Prostate gland (tissue), 2 donors: ENCODE data around the gene FOXO1. TPM values are rescaled to one million over a fixed set of nuclear protein-coding genes. Genes with fewer than 3 reads are reported as not detected.

Experiments used
- DNase-seq: peaks from one replicate; pipeline ENCODE4 v3.0.0-alpha.2; 2019; ENCODE audit warnings: low spot score
- H3K27ac ChIP-seq, 2 donors: fragments of 200-600 bp; sonication (generic); 2 replicates each; pipeline ENCODE4 v1.5.1; 2017 to 2019
- H3K27me3 ChIP-seq: fragments of 200-600 bp; sonication (generic); replicated peaks from 2 replicates; pipeline ENCODE4 v1.5.1; 2019; ENCODE audit not compliant: insufficient read depth
- H3K36me3 ChIP-seq, 2 donors: fragments of 200-600 bp; sonication (generic); 1 replicate in 1 of 2; 2 replicates in 1 of 2; pipeline versions ENCODE4 v1.5.1 to v1.8.1; 2017 to 2019
- H3K4me1 ChIP-seq: fragments of 200-600 bp; sonication (generic); replicated peaks from 2 replicates; pipeline ENCODE4 v1.5.1; 2019
- H3K4me3 ChIP-seq, 2 donors: fragments of 200-600 bp; sonication (generic); 2 replicates each; pipeline ENCODE4 v1.5.1; 2017 to 2019
- H3K9me3 ChIP-seq: fragments of 200-600 bp; sonication (generic); 2 replicates; pipeline ENCODE4 v1.5.1; 2017
- POLR2A ChIP-seq: fragments of 450-650 bp; IDR thresholded peaks from one replicate; pipeline ENCODE4 v1.6.1; 2016; ENCODE audit warnings: antibody characterized with exemption, mild to moderate bottlenecking
- POLR2AphosphoS5 ChIP-seq: sonication (generic); formaldehyde crosslinking; IDR thresholded peaks from one replicate; pipeline ENCODE4 v1.6.1; 2017; ENCODE audit warnings: antibody characterized with exemption
- WGBS: methylation state at CpG from one replicate; pipeline ENCODE4 v1.1.5; 2018; 5-methylcytosine and 5-hydroxymethylcytosine counted together
- intact Hi-C: fragments of 100-400 bp; cut with DNase I; formaldehyde crosslinking; loops from one replicate; pipeline ENCODE4 v1.14.2; 2022
- total RNA-seq, 2 donors: library from RNA; depleted of rRNA; stranded (reverse); fragments of >200 nt; gene quantifications; one replicate each; pipeline ENCODE4 v1.1.0, GENCODE V29; 2016
- TF ChIP-seq, protein P1 (sequence below), 4 experiments: fragments of 200-600 bp in 2 of 4; fragments of 450-650 bp in 2 of 4; sonication (generic) in 2 of 4; IDR thresholded peaks; 1 replicate in 3 of 4; 2 replicates in 1 of 4; pipeline ENCODE4 v1.5.1; 2016 to 2019; ENCODE audit warnings: antibody characterized with exemption in 4 of 4, mild to moderate bottlenecking in 2 of 4, moderate library complexity in 2 of 4

The FOXO1 gene
- total RNA-seq, 2 donors from 2014 or later, result 23.5 to 46.1 TPM

DNA sequence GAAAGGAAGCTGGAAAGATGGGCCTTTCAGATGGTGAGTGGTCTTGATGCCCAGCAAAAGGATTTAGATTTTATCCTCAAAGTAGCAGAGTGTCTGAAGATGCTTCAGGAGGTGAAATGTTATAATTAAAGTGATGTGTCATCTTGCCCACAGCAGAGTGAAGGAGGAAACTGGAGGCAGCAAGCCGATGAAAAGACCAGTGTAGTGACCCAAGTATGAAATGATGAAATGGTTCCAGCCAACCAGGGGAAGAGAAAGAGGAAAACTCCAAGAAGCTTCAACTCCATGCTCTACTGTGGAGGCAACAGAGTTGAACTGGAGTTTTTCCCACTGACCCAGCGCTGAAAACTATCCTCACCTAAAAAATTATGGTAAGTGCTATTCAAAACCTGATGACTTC is 66.7 kb downstream of the FOXO1 start:
- no peak overlapping the region for H3K27ac ChIP-seq
- no peak overlapping the region for H3K4me3 ChIP-seq
- 58% methylated on average over 2 of the region's 2 CpGs for WGBS
- no peak for DNase-seq
- H3K4me1 ChIP-seq, result no peaks in the 10 kb centered on the region
- TF ChIP-seq, protein P1, sequence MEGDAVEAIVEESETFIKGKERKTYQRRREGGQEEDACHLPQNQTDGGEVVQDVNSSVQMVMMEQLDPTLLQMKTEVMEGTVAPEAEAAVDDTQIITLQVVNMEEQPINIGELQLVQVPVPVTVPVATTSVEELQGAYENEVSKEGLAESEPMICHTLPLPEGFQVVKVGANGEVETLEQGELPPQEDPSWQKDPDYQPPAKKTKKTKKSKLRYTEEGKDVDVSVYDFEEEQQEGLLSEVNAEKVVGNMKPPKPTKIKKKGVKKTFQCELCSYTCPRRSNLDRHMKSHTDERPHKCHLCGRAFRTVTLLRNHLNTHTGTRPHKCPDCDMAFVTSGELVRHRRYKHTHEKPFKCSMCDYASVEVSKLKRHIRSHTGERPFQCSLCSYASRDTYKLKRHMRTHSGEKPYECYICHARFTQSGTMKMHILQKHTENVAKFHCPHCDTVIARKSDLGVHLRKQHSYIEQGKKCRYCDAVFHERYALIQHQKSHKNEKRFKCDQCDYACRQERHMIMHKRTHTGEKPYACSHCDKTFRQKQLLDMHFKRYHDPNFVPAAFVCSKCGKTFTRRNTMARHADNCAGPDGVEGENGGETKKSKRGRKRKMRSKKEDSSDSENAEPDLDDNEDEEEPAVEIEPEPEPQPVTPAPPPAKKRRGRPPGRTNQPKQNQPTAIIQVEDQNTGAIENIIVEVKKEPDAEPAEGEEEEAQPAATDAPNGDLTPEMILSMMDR (IDR thresholded peaks at IDR 0.05), result no peak
- TF ChIP-seq POLR2A, result no peak
- TF ChIP-seq POLR2AphosphoS5, result no peak
- no peaks in the 10 kb centered on the region for H3K27me3 ChIP-seq
- no peaks in the 10 kb centered on the region for H3K9me3 ChIP-seq
- no peaks in the 10 kb centered on the region for H3K36me3 ChIP-seq
- intact Hi-C loops, result no loop called here

- DNase-seq, result no peak
- no peak overlapping the region for H3K4me3 ChIP-seq
- H3K4me1 ChIP-seq, result no peaks in the 10 kb centered on the region
- TF ChIP-seq POLR2A (no peak), POLR2AphosphoS5 (no peak)
- TF ChIP-seq, protein P1 (IDR thresholded peaks at IDR 0.05), result no peak
- WGBS, result 42% methylated on average over 5 of the region's 5 CpGs
- H3K9me3 ChIP-seq, result no peaks in the 10 kb centered on the region
- H3K36me3 ChIP-seq, result no peaks in the 10 kb centered on the region
- no peaks in the 10 kb centered on the region for H3K27me3 ChIP-seq
- peak overlapping the region in 1 of 2 donors; percentile 45 for H3K27ac ChIP-seq
- intact Hi-C loops, result no loop called here
Measured at GRCh38 chr13:40599124-40599523, 67.3 kb downstream of the FOXO1 start.

DNA sequence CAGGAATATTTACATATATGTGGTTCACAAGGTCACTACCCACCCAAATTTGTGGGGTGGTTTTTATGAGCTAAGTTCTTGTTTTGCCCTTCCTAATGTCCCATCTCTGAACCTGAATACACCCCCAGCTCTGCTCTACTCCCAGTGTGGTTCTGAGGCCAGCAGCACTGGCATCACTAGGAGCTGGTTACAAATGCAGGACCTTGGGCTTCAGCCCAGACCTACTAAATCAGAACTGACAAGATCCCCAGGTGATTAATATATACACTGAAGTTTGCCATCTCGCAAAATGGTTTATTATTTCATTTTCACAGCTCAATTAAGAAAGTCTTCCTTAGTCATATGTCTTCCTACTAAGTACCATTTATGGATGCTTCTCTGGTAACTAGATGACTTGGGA is 67.9 kb downstream of the FOXO1 start:
- TF ChIP-seq POLR2AphosphoS5 (peak; percentile 4), POLR2A (no peak)
- Histone ChIP-seq H3K36me3 (no peaks in the 10 kb centered on the region), H3K27ac (peak overlapping the region; percentile 45 to 58), H3K4me1 (no peaks in the 10 kb centered on the region), H3K9me3 (no peaks in the 10 kb centered on the region), H3K27me3 (no peaks in the 10 kb centered on the region), H3K4me3 (no peak overlapping the region)
- DNase-seq, result peak; percentile 39
- WGBS, result 24% methylated on average over 1 of the region's 1 CpG
- intact Hi-C loops, result no loop called here

DNA sequence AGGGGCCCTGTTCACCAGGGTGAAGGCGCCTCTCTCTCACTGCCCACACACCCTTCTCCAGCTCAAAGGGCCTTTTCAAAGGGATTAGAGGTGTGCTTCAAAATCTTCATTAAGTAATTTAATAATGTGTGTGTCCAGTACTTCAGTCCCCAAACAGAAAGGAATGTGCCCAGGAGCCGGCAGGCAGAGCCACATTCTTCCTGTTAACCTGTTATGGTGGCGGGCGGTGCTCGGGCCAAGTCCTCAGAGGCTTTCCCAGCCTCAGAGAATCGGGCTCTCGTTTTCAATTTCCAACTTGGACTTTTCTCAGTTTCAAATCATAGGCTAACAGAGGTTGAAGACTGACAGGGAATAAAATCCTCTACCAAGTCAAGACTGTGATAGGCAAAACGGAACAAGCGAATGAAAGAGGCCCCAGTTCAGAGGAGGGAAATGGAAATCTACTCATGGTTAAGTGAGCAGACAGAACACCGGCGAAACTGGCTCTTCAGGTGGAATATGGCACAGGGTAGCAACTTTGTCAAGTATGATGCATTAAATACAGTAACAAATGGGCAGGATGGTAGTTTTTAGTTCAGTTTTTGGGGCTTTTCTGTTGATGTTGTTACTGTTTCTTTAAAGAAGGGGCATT is 68.6 kb downstream of the FOXO1 start:
- no peaks in the 10 kb centered on the region for H3K9me3 ChIP-seq
- TF ChIP-seq POLR2AphosphoS5 (peak; percentile 23), POLR2A (no peak)
- TF ChIP-seq, protein P1 (IDR thresholded peaks at IDR 0.05), result no peak
- peak overlapping the region in 1 of 2 donors; percentile 5 for H3K4me3 ChIP-seq
- peak overlapping the region; percentile 58 to 60 for H3K27ac ChIP-seq
- intact Hi-C loops, result no loop called here
- no peaks in the 10 kb centered on the region for H3K36me3 ChIP-seq
- WGBS, result 48% methylated on average over 11 of the region's 11 CpGs
- no peaks in the 10 kb centered on the region for H3K27me3 ChIP-seq
- H3K4me1 ChIP-seq, result no peaks in the 10 kb centered on the region
- DNase-seq, result peak; percentile 53

DNA sequence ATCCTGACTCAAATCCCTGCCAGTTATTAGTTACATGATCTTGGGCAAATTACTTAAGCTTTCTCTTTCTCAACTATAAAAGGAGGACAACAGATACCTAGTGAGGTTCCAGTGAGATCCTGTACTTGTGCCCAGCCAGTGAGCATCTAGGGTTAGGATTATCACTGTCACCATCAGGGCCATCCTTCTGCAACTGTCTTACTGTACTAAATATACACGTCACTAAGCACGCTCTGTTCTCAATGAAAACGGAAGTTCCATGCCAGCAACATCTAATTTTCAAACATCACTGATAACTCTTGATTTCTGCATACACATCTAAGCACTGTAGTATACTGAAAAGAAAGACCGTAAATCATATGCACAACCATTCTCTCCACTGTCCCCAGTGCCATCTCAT is 70.0 kb downstream of the FOXO1 start:
- Histone ChIP-seq H3K36me3 (no peaks in the 10 kb centered on the region), H3K27ac (no peak overlapping the region), H3K4me1 (no peaks in the 10 kb centered on the region), H3K4me3 (no peak overlapping the region), H3K9me3 (no peaks in the 10 kb centered on the region), H3K27me3 (no peaks in the 10 kb centered on the region)
- WGBS, result 46% methylated on average over 4 of the region's 4 CpGs
- TF ChIP-seq POLR2A (no peak), POLR2AphosphoS5 (no peak)
- TF ChIP-seq, protein P1 (IDR thresholded peaks at IDR 0.05), result no peak
- no peak for DNase-seq
- intact Hi-C loops, result no loop called here
